ENCODE results near the gene GRAMD2B. TPM values are rescaled to one million over a fixed set of nuclear protein-coding genes. Genes with fewer than 3 reads are reported as not detected.

GRAMD2B gene
- total RNA-seq, 1 donor from 2014 or later: 18.3 TPM

DNA sequence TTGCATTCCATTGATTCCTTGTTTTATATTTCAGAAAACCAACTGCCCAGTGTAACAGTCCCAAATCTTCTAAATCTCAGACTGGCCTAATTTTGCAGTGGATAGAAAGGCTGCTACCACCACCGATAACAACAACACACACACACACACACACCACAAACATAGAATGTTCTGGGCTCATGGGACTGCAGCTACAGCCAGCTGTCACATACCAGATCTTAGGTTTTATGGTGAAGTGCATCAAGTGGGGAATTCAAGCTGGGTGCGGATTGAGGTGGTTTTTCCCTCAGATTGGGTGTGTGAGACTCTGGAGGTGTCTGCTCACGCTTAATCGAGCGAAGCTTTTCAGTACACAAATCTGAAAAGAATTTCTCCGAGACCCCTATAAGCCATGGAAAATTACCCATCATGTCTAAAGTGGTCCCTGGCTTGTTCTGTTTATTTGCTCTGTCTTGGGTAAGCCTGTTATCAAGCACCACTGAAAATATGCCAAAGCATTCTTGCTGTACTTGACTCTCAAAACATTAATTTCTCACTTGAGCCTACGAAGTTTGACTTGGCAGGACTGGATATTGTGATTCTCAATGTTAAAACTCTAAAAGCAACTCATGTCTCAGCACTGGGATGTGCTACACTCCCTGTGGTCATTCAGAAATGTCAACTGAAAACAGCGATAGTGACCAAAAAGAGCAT is 100.8 kb downstream of the GRAMD2B start:
- H3K27me3 Mint-ChIP-seq: no peaks in the 10 kb centered on the region
- no peaks in the 10 kb centered on the region for H3K36me3 Mint-ChIP-seq
- DNase-seq (ENCODE audit: extremely low spot score, unreplicated experiment): no peak
- H3K4me3 Mint-ChIP-seq: no peak overlapping the region
- H3K9me3 Mint-ChIP-seq: no peaks in the 10 kb centered on the region
- peaks cover 24% of the 10 kb centered on the region for H3K4me1 Mint-ChIP-seq (ENCODE audit: unreplicated experiment)
- peak overlapping the region; percentile 50 for H3K27ac Mint-ChIP-seq
- TF ChIP-seq, protein P1, sequence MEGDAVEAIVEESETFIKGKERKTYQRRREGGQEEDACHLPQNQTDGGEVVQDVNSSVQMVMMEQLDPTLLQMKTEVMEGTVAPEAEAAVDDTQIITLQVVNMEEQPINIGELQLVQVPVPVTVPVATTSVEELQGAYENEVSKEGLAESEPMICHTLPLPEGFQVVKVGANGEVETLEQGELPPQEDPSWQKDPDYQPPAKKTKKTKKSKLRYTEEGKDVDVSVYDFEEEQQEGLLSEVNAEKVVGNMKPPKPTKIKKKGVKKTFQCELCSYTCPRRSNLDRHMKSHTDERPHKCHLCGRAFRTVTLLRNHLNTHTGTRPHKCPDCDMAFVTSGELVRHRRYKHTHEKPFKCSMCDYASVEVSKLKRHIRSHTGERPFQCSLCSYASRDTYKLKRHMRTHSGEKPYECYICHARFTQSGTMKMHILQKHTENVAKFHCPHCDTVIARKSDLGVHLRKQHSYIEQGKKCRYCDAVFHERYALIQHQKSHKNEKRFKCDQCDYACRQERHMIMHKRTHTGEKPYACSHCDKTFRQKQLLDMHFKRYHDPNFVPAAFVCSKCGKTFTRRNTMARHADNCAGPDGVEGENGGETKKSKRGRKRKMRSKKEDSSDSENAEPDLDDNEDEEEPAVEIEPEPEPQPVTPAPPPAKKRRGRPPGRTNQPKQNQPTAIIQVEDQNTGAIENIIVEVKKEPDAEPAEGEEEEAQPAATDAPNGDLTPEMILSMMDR (conservative IDR thresholded peaks at IDR 0.05): no peak

DNA sequence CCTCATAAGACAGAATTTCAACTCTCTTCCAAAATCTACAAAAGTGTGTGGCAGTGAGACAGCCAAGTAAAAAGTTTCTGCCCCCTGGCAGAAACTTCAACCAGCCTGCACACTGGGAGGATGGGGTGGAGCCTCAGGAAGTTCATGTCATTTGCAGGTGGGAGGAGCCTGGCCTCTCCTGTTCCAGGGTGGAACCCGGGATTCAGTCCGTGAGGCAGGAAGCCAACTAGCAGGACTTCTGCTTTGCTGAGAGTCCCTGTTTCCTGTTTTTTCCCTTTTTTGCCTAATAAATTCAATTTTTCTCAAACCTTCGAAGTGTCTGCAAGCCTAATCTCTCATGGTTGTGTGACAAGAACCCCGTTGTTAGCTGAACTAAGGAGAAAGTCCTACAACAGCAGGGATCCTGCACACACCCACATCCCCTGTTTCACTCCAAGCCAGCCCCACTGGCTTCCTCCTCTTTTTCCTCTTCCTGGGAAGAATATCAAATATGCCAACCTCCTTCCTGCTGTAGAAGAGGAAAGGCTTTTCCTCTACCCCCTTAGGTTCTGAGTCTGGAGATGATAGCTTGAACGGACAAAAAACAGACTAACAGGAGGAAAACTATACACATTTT is 102.5 kb downstream of the GRAMD2B start:
- no peak overlapping the region for H3K27ac Mint-ChIP-seq
- no peak overlapping the region for H3K4me3 Mint-ChIP-seq

GRCh38 chr5:126526493-126526892 is 103.3 kb downstream of the GRAMD2B start:
- Mint-ChIP-seq H3K9me3 (no peaks in the 10 kb centered on the region), H3K4me1 (ENCODE audit: unreplicated experiment) (peaks cover 20% of the 10 kb centered on the region), H3K27me3 (no peaks in the 10 kb centered on the region), H3K4me3 (no peak overlapping the region), H3K36me3 (no peaks in the 10 kb centered on the region), H3K27ac (no peak overlapping the region)
- TF ChIP-seq, protein P1 (conservative IDR thresholded peaks at IDR 0.05): no peak
- no peak for DNase-seq (ENCODE audit: extremely low spot score, unreplicated experiment)

More for the DNA sequence above, 102.5 kb downstream of the GRAMD2B start:
- peaks cover 13% of the 10 kb centered on the region for H3K4me1 Mint-ChIP-seq (ENCODE audit: unreplicated experiment)
- H3K9me3 Mint-ChIP-seq: no peaks in the 10 kb centered on the region
- no peaks in the 10 kb centered on the region for H3K36me3 Mint-ChIP-seq
- TF ChIP-seq, protein P1 (conservative IDR thresholded peaks at IDR 0.05): no peak
- no peaks in the 10 kb centered on the region for H3K27me3 Mint-ChIP-seq
- DNase-seq (ENCODE audit: extremely low spot score, unreplicated experiment): no peak

- Mint-ChIP-seq H3K27ac (no peak overlapping the region), H3K27me3 (no peaks in the 10 kb centered on the region), H3K4me1 (ENCODE audit: unreplicated experiment) (peaks cover 26% of the 10 kb centered on the region), H3K4me3 (no peak overlapping the region), H3K9me3 (no peaks in the 10 kb centered on the region), H3K36me3 (no peaks in the 10 kb centered on the region)
- TF ChIP-seq, protein P1 (conservative IDR thresholded peaks at IDR 0.05): no peak
- DNase-seq (ENCODE audit: extremely low spot score, unreplicated experiment): no peak
These were observed 103.9 kb downstream of the GRAMD2B start for GRCh38 chr5:126527158-126527557.

DNA sequence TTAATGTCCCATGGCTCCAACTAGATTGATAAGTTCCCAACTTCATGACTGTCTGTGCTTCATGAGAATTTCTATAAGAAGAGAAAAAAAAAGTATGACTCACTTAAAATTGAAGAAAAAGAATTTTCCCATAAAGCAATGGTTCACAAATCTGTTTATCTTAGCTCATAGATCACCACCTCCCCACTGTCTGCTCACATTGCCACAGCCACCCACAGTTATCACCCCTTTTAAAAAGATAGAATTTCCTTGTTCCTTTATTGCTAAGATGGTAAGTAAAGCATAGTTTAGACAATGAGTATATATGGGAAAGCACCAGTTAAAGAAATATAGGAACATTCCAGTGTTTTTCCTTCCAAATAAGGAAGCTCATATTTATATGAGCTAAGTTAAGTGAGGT is 104.7 kb downstream of the GRAMD2B start:
- TF ChIP-seq, protein P1 (conservative IDR thresholded peaks at IDR 0.05): no peak
- H3K4me3 Mint-ChIP-seq: no peak overlapping the region
- H3K4me1 Mint-ChIP-seq (ENCODE audit: unreplicated experiment): peaks cover 26% of the 10 kb centered on the region
- no peaks in the 10 kb centered on the region for H3K27me3 Mint-ChIP-seq
- DNase-seq (ENCODE audit: extremely low spot score, unreplicated experiment): no peak
- H3K36me3 Mint-ChIP-seq: no peaks in the 10 kb centered on the region
- no peak overlapping the region for H3K27ac Mint-ChIP-seq
- H3K9me3 Mint-ChIP-seq: no peaks in the 10 kb centered on the region
